Progenitor cell of endocrine pancreas (in vitro differentiated cells): ENCODE data around the gene CPEB4. TPM values are rescaled to one million over a fixed set of nuclear protein-coding genes. Genes with fewer than 3 reads are reported as not detected.

Experiments
- DNase-seq: peaks from one replicate; pipeline ENCODE4 v3.0.0; 2021; ENCODE audit warnings: low spot score; ENCODE audit not compliant: unreplicated experiment
- H3K27ac Mint-ChIP-seq: 2 replicates; pipeline ENCODE4 v1.8.0; 2021; ENCODE audit warnings: mild to moderate bottlenecking, moderate library complexity, mixed read lengths
- H3K27me3 Mint-ChIP-seq: 2 replicates; pipeline ENCODE4 v1.8.0; 2021; ENCODE audit warnings: mixed read lengths
- H3K36me3 Mint-ChIP-seq: 2 replicates; pipeline ENCODE4 v1.8.0; 2022; ENCODE audit warnings: mixed read lengths; ENCODE audit not compliant: insufficient read depth
- H3K4me1 Mint-ChIP-seq: 2 replicates; pipeline ENCODE4 v1.8.0; 2021; ENCODE audit warnings: low read depth, mixed read lengths
- H3K4me3 Mint-ChIP-seq: 2 replicates; pipeline ENCODE4 v1.8.0; 2021; ENCODE audit warnings: low read depth, mild to moderate bottlenecking, moderate library complexity, mixed read lengths
- H3K9me3 Mint-ChIP-seq: 2 replicates; pipeline ENCODE4 v1.8.0; 2021; ENCODE audit warnings: low read depth, mixed read lengths
- CTCF ChIP-seq: fragments of 200-600 bp; sonication (generic); IDR thresholded peaks from one replicate; pipeline ENCODE4 v1.5.0; 2021; ENCODE audit warnings: antibody characterized with exemption, mild to moderate bottlenecking; ENCODE audit not compliant: unreplicated experiment
- total RNA-seq: library from RNA; stranded (reverse); gene quantifications from 2 replicates; pipeline ENCODE4 v1.2.1, GENCODE V29; 2021

Gene CPEB4
- total RNA-seq, 1 donor from 2014 or later = 16.7 TPM

- DNase-seq = no peak
- no peaks in the 10 kb centered on the region for H3K9me3 Mint-ChIP-seq
- no peak overlapping the region for H3K4me3 Mint-ChIP-seq
- no peak overlapping the region for H3K27ac Mint-ChIP-seq
- peaks cover 1% of the 10 kb centered on the region for H3K4me1 Mint-ChIP-seq
- TF ChIP-seq CTCF = no peak
- no peaks in the 10 kb centered on the region for H3K27me3 Mint-ChIP-seq
- H3K36me3 Mint-ChIP-seq = no peaks in the 10 kb centered on the region
Measured at GRCh38 chr5:173878224-173878967, 9.8 kb upstream of the CPEB4 start.

- Mint-ChIP-seq H3K27ac (no peak overlapping the region), H3K9me3 (no peaks in the 10 kb centered on the region), H3K4me3 (no peak overlapping the region), H3K27me3 (no peaks in the 10 kb centered on the region), H3K36me3 (no peaks in the 10 kb centered on the region), H3K4me1 (peaks cover 6% of the 10 kb centered on the region)
- no peak for TF ChIP-seq CTCF
- DNase-seq = no peak
Measured at GRCh38 chr5:173880306-173880985, 7.7 kb upstream of the CPEB4 start.

GRCh38 chr5:173881811-173882575, 6.2 kb upstream of the CPEB4 start:
- Mint-ChIP-seq H3K4me1 (peaks cover 8% of the 10 kb centered on the region), H3K9me3 (no peaks in the 10 kb centered on the region), H3K4me3 (no peak overlapping the region), H3K27ac (no peak overlapping the region), H3K36me3 (no peaks in the 10 kb centered on the region), H3K27me3 (no peaks in the 10 kb centered on the region)
- no peak for TF ChIP-seq CTCF
- DNase-seq = no peak

GRCh38 chr5:173882632-173883031, 5.5 kb upstream of the CPEB4 start:
- H3K4me1 Mint-ChIP-seq = peaks cover 8% of the 10 kb centered on the region
- no peak for TF ChIP-seq CTCF
- no peak overlapping the region for H3K4me3 Mint-ChIP-seq
- H3K9me3 Mint-ChIP-seq = no peaks in the 10 kb centered on the region
- DNase-seq = no peak
- no peaks in the 10 kb centered on the region for H3K36me3 Mint-ChIP-seq
- no peaks in the 10 kb centered on the region for H3K27me3 Mint-ChIP-seq
- no peak overlapping the region for H3K27ac Mint-ChIP-seq

- Mint-ChIP-seq H3K27me3 (no peaks in the 10 kb centered on the region), H3K36me3 (no peaks in the 10 kb centered on the region), H3K27ac (no peak overlapping the region), H3K9me3 (no peaks in the 10 kb centered on the region), H3K4me1 (peaks cover 11% of the 10 kb centered on the region), H3K4me3 (no peak overlapping the region)
- no peak for DNase-seq
- TF ChIP-seq CTCF = no peak
Measured at GRCh38 chr5:173883347-173883924, 4.7 kb upstream of the CPEB4 start.
